Measurements from ENCODE around the gene ALG12. TPM values are rescaled to one million over a fixed set of nuclear protein-coding genes. Genes with fewer than 3 reads are reported as not detected.

Gene ALG12
- total RNA-seq, 2 donors from 2014 or later, result 19.7 to 26.2 TPM

GRCh38 chr22:49962012-49962750 is 43.9 kb upstream of the ALG12 start:
- H3K4me3 ChIP-seq (ENCODE audit: low read length), result peak overlapping the region; percentile 81
- no peaks in the 10 kb centered on the region for H3K27me3 Mint-ChIP-seq (ENCODE audit: insufficient read depth)

GRCh38 chr22:49961601-49962011 is 43.4 kb upstream of the ALG12 start:
- Histone ChIP-seq H3K27me3 (ENCODE audit: control insufficient read depth, insufficient read depth, low read length, poor library complexity, severe bottlenecking) (no peaks in the 10 kb centered on the region), H3K9me3 (ENCODE audit: control insufficient read depth, low read length) (no peaks in the 10 kb centered on the region), H3K4me3 (ENCODE audit: low read length) (peak overlapping the region; percentile 81), H3K4me1 (ENCODE audit: control insufficient read depth, insufficient read depth, low read length) (peaks cover 9% of the 10 kb centered on the region), H3K9ac (ENCODE audit: extremely low read depth, low read length, poor library complexity, severe bottlenecking) (peak overlapping the region; percentile 55), H3K27ac (ENCODE audit: low read depth, low read length) (no peak overlapping the region), H3K36me3 (ENCODE audit: control insufficient read depth, insufficient read depth, low read length) (peaks cover 18% of the 10 kb centered on the region)
- H3K36me3 Mint-ChIP-seq (ENCODE audit: low read depth), result peaks cover 9% of the 10 kb centered on the region
- no peaks in the 10 kb centered on the region for H3K27me3 Mint-ChIP-seq (ENCODE audit: insufficient read depth)
- peak overlapping the region; percentile 85 for H3K27ac Mint-ChIP-seq
- TF ChIP-seq CTCF (conservative IDR thresholded peaks at IDR 0.05), result no peak
- H3K4me1 Mint-ChIP-seq, result peaks cover 4% of the 10 kb centered on the region
- H3K4me3 Mint-ChIP-seq, result peak overlapping the region; percentile 83
- 2 to 5% methylated on average over 21 to 49 of the region's 49 CpGs for WGBS, 2 experiments (ENCODE audit: insufficient coverage in 1 of 2, insufficient read length in 1 of 2)
- DNase-seq, result no peak
- H3K9me3 Mint-ChIP-seq, result no peaks in the 10 kb centered on the region

More at GRCh38 chr22:49962012-49962750, 43.9 kb upstream of the ALG12 start:
- peak overlapping the region; percentile 83 for H3K4me3 Mint-ChIP-seq
- Histone ChIP-seq H3K27ac (ENCODE audit: low read depth, low read length) (no peak overlapping the region), H3K4me1 (ENCODE audit: control insufficient read depth, insufficient read depth, low read length) (peaks cover 9% of the 10 kb centered on the region), H3K9ac (ENCODE audit: extremely low read depth, low read length, poor library complexity, severe bottlenecking) (peak overlapping the region; percentile 55), H3K9me3 (ENCODE audit: control insufficient read depth, low read length) (no peaks in the 10 kb centered on the region), H3K27me3 (ENCODE audit: control insufficient read depth, insufficient read depth, low read length, poor library complexity, severe bottlenecking) (no peaks in the 10 kb centered on the region), H3K36me3 (ENCODE audit: control insufficient read depth, insufficient read depth, low read length) (peaks cover 18% of the 10 kb centered on the region)
- peaks cover 9% of the 10 kb centered on the region for H3K36me3 Mint-ChIP-seq (ENCODE audit: low read depth)
- H3K27ac Mint-ChIP-seq, result peak overlapping the region; percentile 85
- no peak for TF ChIP-seq CTCF (conservative IDR thresholded peaks at IDR 0.05)
- H3K9me3 Mint-ChIP-seq, result no peaks in the 10 kb centered on the region
- peaks cover 4% of the 10 kb centered on the region for H3K4me1 Mint-ChIP-seq
- 20 to 64% methylated on average over 8 to 53 of the region's 70 CpGs for WGBS, 2 experiments (ENCODE audit: insufficient coverage in 1 of 2, insufficient read length in 1 of 2)
- DNase-seq, result peak; percentile 94

- no peaks in the 10 kb centered on the region for H3K27me3 ChIP-seq (ENCODE audit: control insufficient read depth, insufficient read depth, low read length, poor library complexity, severe bottlenecking)
- peak; percentile 81 for DNase-seq
- 0 to 1% methylated on average over 28 to 84 of the region's 84 CpGs for WGBS, 2 experiments (ENCODE audit: insufficient coverage in 1 of 2, insufficient read length in 1 of 2)
- no peak overlapping the region for H3K27ac ChIP-seq (ENCODE audit: low read depth, low read length)
- peaks cover 4% of the 10 kb centered on the region for H3K4me1 Mint-ChIP-seq
- peaks cover 18% of the 10 kb centered on the region for H3K36me3 ChIP-seq (ENCODE audit: control insufficient read depth, insufficient read depth, low read length)
- no peaks in the 10 kb centered on the region for H3K27me3 Mint-ChIP-seq (ENCODE audit: insufficient read depth)
- H3K4me3 Mint-ChIP-seq, result peak overlapping the region; percentile 83
- peak overlapping the region; percentile 85 for H3K27ac Mint-ChIP-seq
- peak overlapping the region; percentile 55 for H3K9ac ChIP-seq (ENCODE audit: extremely low read depth, low read length, poor library complexity, severe bottlenecking)
- TF ChIP-seq CTCF (conservative IDR thresholded peaks at IDR 0.05), result no peak
- no peaks in the 10 kb centered on the region for H3K9me3 ChIP-seq (ENCODE audit: control insufficient read depth, low read length)
- H3K4me1 ChIP-seq (ENCODE audit: control insufficient read depth, insufficient read depth, low read length), result peaks cover 9% of the 10 kb centered on the region
- peaks cover 9% of the 10 kb centered on the region for H3K36me3 Mint-ChIP-seq (ENCODE audit: low read depth)
- H3K4me3 ChIP-seq (ENCODE audit: low read length), result peak overlapping the region; percentile 81
- no peaks in the 10 kb centered on the region for H3K9me3 Mint-ChIP-seq
Observed at GRCh38 chr22:49961005-49961600, 42.9 kb upstream of the ALG12 start.

All from endodermal cell (in vitro differentiated cells).